ENCODE measurements around the gene MAZ.
A peak's percentile ranks its signal among the peaks of the same experiment; 100 is the strongest.
"Not testable (repeated sequence)": the region's sequence is repeated elsewhere in the genome, so short reads cannot be mapped to it uniquely, and the experiment has no call there.

MAZ gene

GRCh38 chr16:29825145-29826044, 19.1 kb downstream of the MAZ start:
- DNase-seq (ENCODE audit: low read depth) = peak; percentile 54

- no peak for DNase-seq (ENCODE audit: low read depth)
These were observed 20.0 kb downstream of the MAZ start for GRCh38 chr16:29826342-29826695.

DNA sequence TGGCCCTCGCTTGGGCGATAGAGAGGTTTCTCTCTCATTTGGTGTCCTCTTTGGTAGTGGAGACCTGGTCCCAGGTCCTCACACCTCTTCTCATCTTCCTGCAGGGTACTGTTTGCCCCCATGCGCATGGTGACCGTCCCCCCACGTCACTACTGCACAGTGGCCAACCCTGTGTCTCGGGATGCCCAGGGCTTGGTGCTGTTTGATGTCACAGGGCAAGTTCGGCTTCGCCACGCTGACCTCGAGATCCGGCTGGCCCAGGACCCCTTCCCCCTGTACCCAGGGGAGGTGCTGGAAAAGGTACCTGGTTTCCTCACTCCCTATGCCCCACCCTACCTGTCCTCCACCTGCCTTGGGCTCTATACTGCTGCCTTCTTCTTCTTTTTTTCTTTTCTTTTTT, 24.4 kb downstream of the MAZ start:
- no peak for DNase-seq (ENCODE audit: low read depth)

DNA sequence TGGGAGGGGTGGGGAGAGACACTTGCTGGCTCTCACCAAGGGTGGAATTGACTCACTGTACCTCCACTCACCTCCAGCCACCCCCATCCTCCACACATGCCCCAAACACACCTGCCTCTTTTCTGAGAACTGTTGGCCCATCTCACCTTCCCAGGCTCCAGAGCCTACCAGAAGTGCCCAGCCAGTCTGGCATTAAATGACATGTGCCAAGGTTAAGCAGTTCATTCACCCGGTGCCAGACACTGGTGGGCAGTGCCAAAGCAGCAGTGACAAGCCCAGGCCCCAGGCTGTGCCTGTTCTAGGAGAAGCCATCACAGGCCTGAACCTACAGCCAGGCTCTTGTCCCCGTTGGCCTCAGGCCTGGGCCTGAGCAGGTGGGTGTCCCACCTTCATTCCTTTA, 25.2 kb downstream of the MAZ start:
- no peak for DNase-seq (ENCODE audit: low read depth)

- DNase-seq (ENCODE audit: low read depth) = not testable (repeated sequence)
These were observed 26.9 kb downstream of the MAZ start for GRCh38 chr16:29833219-29833618.

DNA sequence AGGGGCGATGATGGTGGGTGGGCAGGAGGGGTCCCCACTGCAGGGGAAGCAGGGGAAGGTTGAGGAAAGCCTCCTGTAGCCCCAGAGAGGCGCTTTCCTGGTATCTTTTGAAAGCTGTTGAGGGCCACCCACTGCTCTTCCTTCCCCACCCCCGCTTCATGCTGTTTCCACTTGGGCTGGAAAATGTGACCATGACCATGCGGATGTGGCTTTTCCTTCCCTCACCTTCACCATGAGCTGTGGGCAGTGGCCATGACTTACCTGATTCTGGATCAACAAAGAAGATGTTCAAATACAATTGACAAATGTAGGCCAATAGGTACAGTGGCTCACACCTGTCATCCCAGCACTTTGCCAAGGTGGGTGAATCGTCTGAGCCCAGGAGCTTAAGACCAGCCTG, 27.8 kb downstream of the MAZ start:
- no peak for DNase-seq (ENCODE audit: low read depth)

DNA sequence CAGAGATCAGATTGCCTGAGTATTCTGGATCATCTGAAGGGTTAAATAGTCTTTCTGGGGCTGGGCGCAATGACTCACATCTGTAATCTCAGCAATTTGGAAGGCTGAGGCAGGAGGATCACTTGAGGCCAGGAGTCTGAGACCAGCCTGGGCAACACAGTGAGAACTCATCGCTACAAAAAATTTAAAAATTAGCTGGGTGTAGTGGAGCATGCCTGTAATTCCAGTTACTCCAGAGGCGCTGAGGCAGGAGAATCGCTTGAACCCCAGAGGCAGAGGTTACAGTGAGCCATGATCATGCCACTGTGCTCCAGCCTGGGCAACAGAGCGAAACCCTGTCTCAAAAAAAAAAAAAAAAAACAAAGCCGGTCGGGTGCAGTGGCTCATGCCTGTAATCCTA, 29.6 kb downstream of the MAZ start:
- DNase-seq (ENCODE audit: low read depth) = no peak

- DNase-seq (ENCODE audit: low read depth) = no peak
These were observed 30.3 kb downstream of the MAZ start for GRCh38 chr16:29836623-29837022.

GRCh38 chr16:29837841-29838240, 31.5 kb downstream of the MAZ start:
- no peak for DNase-seq (ENCODE audit: low read depth)

GRCh38 chr16:29839822-29840221, 33.5 kb downstream of the MAZ start:
- DNase-seq (ENCODE audit: low read depth) = no peak

GRCh38 chr16:29840240-29840639, 33.9 kb downstream of the MAZ start:
- DNase-seq (ENCODE audit: low read depth) = no peak

GRCh38 chr16:29841631-29842030, 35.3 kb downstream of the MAZ start:
- DNase-seq (ENCODE audit: low read depth) = no peak

GRCh38 chr16:29842732-29843346, 36.5 kb downstream of the MAZ start:
- no peak for DNase-seq (ENCODE audit: low read depth)

DNA sequence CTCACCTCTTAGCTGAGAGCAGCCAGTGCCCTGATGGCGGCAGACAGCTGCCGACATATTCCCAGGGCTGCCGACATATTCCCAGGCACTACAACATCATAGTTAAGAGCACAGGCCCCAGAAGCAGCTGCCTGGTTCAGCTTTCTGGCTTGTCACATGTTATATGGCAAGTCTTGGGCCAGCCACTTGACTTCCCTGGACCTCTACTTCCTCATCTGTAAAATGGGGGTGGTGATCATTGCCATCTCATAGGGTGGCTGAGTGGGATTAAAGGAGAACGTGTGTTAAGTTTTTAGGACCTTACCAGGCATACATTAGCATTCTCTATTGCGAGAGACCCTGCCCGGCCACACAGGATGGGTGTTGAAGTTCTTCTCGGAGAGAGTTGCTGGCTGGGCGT, 37.6 kb downstream of the MAZ start:
- no peak for DNase-seq (ENCODE audit: low read depth)

DNA sequence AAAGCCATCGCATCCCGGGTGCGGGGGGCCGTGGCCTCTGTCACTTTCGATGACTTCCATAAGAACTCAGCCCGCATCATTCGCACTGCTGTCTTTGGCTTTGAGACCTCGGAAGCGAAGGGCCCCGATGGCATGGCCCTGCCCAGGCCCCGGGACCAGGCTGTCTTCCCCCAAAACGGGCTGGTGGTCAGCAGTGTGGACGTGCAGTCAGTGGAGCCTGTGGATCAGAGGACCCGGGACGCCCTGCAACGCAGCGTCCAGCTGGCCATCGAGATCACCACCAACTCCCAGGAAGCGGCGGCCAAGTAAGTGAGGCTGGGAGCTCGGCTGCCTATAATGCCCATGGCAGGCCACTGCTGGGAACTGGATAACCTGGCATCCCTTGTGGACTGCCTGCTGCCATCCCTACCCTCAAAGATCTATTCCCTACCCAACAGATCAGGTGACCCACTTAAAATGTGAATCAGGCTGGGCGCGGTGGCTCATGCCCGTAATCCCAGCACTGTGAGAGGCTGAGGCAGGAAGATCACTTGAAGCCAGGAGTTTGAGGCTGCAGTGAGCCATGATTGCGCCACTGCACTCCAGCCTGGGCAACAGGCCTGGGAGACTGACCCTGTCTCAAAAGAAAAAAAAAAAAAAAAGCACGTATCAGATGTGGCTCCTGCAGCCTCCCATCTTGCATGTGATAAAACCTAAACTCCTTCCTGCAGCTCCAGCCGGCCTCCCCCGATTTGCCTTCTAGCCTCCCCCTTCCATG, 38.4 kb downstream of the MAZ start:
- DNase-seq (ENCODE audit: low read depth) = peak; percentile 58

- no peak for DNase-seq (ENCODE audit: low read depth)
These were observed 39.3 kb downstream of the MAZ start for GRCh38 chr16:29845656-29846055.

GRCh38 chr16:29848420-29849297, 42.3 kb downstream of the MAZ start:
- peak; percentile 54 for DNase-seq (ENCODE audit: low read depth)

DNA sequence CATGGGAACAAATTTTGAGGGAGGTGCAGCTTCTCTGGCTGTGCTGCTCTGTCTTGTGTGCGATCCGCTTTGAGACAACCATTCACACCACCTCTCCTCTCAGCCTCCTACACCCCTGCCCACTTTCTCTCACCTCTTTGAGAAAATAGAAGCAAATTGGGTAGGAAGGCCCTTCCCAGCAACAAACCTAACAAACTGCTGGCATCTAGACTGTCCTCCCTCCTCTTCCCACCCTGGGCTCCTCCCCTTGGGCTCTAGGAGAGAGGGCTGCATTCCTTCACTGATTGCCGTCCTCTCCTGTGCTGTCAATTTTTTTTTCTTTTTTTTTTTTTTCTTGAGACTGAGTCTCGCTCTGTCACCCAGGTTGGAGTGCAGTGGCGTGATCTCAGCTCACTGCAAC, 43.2 kb downstream of the MAZ start:
- no peak for DNase-seq (ENCODE audit: low read depth)

DNA sequence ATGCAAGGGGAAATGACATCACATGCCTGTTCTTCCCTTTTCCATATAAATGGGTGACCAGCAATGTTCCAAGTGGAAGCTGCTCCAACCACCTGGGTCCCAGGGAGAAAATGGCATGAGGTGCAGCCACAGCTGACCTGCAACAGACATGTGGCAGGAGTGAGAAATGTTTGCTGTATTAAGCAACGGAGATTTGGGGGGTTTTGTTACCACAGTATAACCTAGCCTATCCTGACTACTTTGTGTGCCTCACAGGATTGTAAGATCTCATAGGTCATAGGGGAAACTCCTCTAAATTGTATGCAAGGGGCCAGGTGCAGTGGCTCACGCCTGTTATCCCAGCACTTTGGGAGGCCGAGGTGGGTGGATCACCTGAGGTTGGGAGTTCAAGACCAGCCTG, 44.7 kb downstream of the MAZ start:
- DNase-seq (ENCODE audit: low read depth) = no peak

DNA sequence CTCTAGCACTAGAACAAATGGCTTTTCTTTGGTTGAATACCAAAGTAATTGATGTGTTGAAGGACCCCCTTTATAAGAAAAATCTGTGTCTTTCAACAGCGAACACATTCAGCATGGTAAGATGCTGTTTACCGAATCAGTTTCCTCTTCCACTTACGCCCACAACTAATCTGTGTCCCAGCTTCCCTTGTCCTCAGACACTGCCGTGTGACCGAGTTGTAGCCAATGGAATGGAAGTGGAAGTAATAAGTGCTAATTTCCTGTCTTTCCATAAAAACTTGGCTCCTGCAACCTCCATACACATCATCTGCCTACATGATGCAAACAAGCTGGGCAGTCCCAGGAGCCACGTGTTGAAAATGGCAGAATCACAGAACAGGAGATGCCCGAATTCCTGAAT, 46.3 kb downstream of the MAZ start:
- DNase-seq (ENCODE audit: low read depth) = peak; percentile 82

GRCh38 chr16:29854520-29855100, 48.3 kb downstream of the MAZ start:
- DNase-seq (ENCODE audit: low read depth) = no peak

All from fibroblast of gingiva (primary cell).